Measurements from ENCODE around the gene ZYX. TPM values are rescaled to one million over a fixed set of nuclear protein-coding genes. Genes with fewer than 3 reads are reported as not detected.
"Not testable (repeated sequence)": the region's sequence is repeated elsewhere in the genome, so short reads cannot be mapped to it uniquely, and the experiment has no call there.

ZYX gene
- total and polyA plus RNA-seq, 5 donors from 2014 or later = 81.1 to 174 (median 92.8) TPM

GRCh38 chr7:143413123-143413522 is 32.0 kb downstream of the ZYX start:
- Histone ChIP-seq H3K4me1 (ENCODE audit: control insufficient read depth, insufficient read depth, low read length, poor library complexity, severe bottlenecking) (peaks cover 12% of the 10 kb centered on the region), H3K4me3 (ENCODE audit: low read depth, low read length) (no peak overlapping the region), H3K27ac (ENCODE audit: insufficient read depth, low read length, poor library complexity, severe bottlenecking) (no peak overlapping the region), H3K27me3 (ENCODE audit: control insufficient read depth, insufficient read depth, low read length) (peaks cover 7% of the 10 kb centered on the region), H3K36me3 (ENCODE audit: control insufficient read depth, insufficient read depth, low read length) (no peaks in the 10 kb centered on the region), H3K9me3 (ENCODE audit: control insufficient read depth in 2 of 2, low read length in 2 of 2) (no peaks in the 10 kb centered on the region)
- ATAC-seq (ENCODE audit: low read depth in 2 of 2) (no peak), DNase-seq (no peak)
- Mint-ChIP-seq H3K36me3 (peaks cover 10% of the 10 kb centered on the region), H3K27me3 (peaks cover 40% of the 10 kb centered on the region), H3K9me3 (peaks cover 0 to 2% (median 0%) of the 10 kb centered on the region in 7 donors), H3K27ac (peak overlapping the region in 1 of 3 donors; percentile 88), H3K4me3 (no peak overlapping the region), H3K4me1 (peaks cover 12 to 35% (median 18%) of the 10 kb centered on the region in 4 donors)

GRCh38 chr7:143415209-143415608 is 34.1 kb downstream of the ZYX start:
- Mint-ChIP-seq H3K4me1 (peaks cover 0 to 21% (median 10%) of the 10 kb centered on the region in 4 donors), H3K36me3 (peaks cover 14% of the 10 kb centered on the region), H3K27me3 (peaks cover 43% of the 10 kb centered on the region)
- not testable (repeated sequence) for ATAC-seq (ENCODE audit: low read depth in 2 of 2); H3K9me3 ChIP-seq (ENCODE audit: control insufficient read depth in 2 of 2, low read length in 2 of 2); H3K4me3 ChIP-seq (ENCODE audit: low read depth, low read length); DNase-seq; H3K36me3 ChIP-seq (ENCODE audit: control insufficient read depth, insufficient read depth, low read length); H3K9me3 Mint-ChIP-seq; H3K27ac Mint-ChIP-seq; H3K4me3 Mint-ChIP-seq; H3K27ac ChIP-seq (ENCODE audit: insufficient read depth, low read length, poor library complexity, severe bottlenecking); H3K4me1 ChIP-seq (ENCODE audit: control insufficient read depth, insufficient read depth, low read length, poor library complexity, severe bottlenecking)
- peaks cover 12% of the 10 kb centered on the region for H3K27me3 ChIP-seq (ENCODE audit: control insufficient read depth, insufficient read depth, low read length)

- Mint-ChIP-seq H3K4me3 (no peak overlapping the region), H3K27me3 (peaks cover 43% of the 10 kb centered on the region), H3K27ac (no peak overlapping the region), H3K9me3 (no peaks in the 10 kb centered on the region), H3K4me1 (peaks cover 0 to 15% (median 9%) of the 10 kb centered on the region in 4 donors), H3K36me3 (peaks cover 18% of the 10 kb centered on the region)
- DNase-seq (no peak), ATAC-seq (ENCODE audit: low read depth in 2 of 2) (no peak)
- Histone ChIP-seq H3K4me1 (ENCODE audit: control insufficient read depth, insufficient read depth, low read length, poor library complexity, severe bottlenecking) (no peaks in the 10 kb centered on the region), H3K36me3 (ENCODE audit: control insufficient read depth, insufficient read depth, low read length) (no peaks in the 10 kb centered on the region), H3K27me3 (ENCODE audit: control insufficient read depth, insufficient read depth, low read length) (peaks cover 12% of the 10 kb centered on the region), H3K4me3 (ENCODE audit: low read depth, low read length) (no peak overlapping the region), H3K27ac (ENCODE audit: insufficient read depth, low read length, poor library complexity, severe bottlenecking) (no peak overlapping the region), H3K9me3 (ENCODE audit: control insufficient read depth in 2 of 2, low read length in 2 of 2) (no peaks in the 10 kb centered on the region)
Measured at GRCh38 chr7:143415742-143416397, 34.7 kb downstream of the ZYX start.

- Mint-ChIP-seq H3K9me3 (no peaks in the 10 kb centered on the region), H3K27ac (no peak overlapping the region), H3K4me3 (no peak overlapping the region), H3K4me1 (peaks cover 0 to 12% (median 9%) of the 10 kb centered on the region in 4 donors), H3K27me3 (peaks cover 43% of the 10 kb centered on the region), H3K36me3 (peaks cover 23% of the 10 kb centered on the region)
- peak in 1 of 2 donors; percentile 34 for ATAC-seq (ENCODE audit: low read depth in 2 of 2)
- Histone ChIP-seq H3K4me3 (ENCODE audit: low read depth, low read length) (no peak overlapping the region), H3K9me3 (ENCODE audit: control insufficient read depth in 2 of 2, low read length in 2 of 2) (no peaks in the 10 kb centered on the region), H3K27ac (ENCODE audit: insufficient read depth, low read length, poor library complexity, severe bottlenecking) (no peak overlapping the region), H3K27me3 (ENCODE audit: control insufficient read depth, insufficient read depth, low read length) (peaks cover 12% of the 10 kb centered on the region), H3K36me3 (ENCODE audit: control insufficient read depth, insufficient read depth, low read length) (no peaks in the 10 kb centered on the region), H3K4me1 (ENCODE audit: control insufficient read depth, insufficient read depth, low read length, poor library complexity, severe bottlenecking) (no peaks in the 10 kb centered on the region)
- peak in 2 of 3 donors; percentile 56 to 66 for DNase-seq
Measured at GRCh38 chr7:143416565-143417149, 35.5 kb downstream of the ZYX start.

- peaks cover 43% of the 10 kb centered on the region for H3K27me3 Mint-ChIP-seq
- no peak overlapping the region for H3K4me3 ChIP-seq (ENCODE audit: low read depth, low read length)
- H3K36me3 Mint-ChIP-seq = peaks cover 29% of the 10 kb centered on the region
- H3K27ac ChIP-seq (ENCODE audit: insufficient read depth, low read length, poor library complexity, severe bottlenecking) = no peak overlapping the region
- H3K4me1 Mint-ChIP-seq = peaks cover 0 to 8% (median 7%) of the 10 kb centered on the region in 4 donors
- H3K4me1 ChIP-seq (ENCODE audit: control insufficient read depth, insufficient read depth, low read length, poor library complexity, severe bottlenecking) = no peaks in the 10 kb centered on the region
- DNase-seq (no peak), ATAC-seq (ENCODE audit: low read depth in 2 of 2) (no peak)
- H3K9me3 ChIP-seq (ENCODE audit: control insufficient read depth in 2 of 2, low read length in 2 of 2) = no peaks in the 10 kb centered on the region
- no peak overlapping the region for H3K4me3 Mint-ChIP-seq
- no peaks in the 10 kb centered on the region for H3K9me3 Mint-ChIP-seq
- no peaks in the 10 kb centered on the region for H3K36me3 ChIP-seq (ENCODE audit: control insufficient read depth, insufficient read depth, low read length)
- peaks cover 12% of the 10 kb centered on the region for H3K27me3 ChIP-seq (ENCODE audit: control insufficient read depth, insufficient read depth, low read length)
- peak overlapping the region in 1 of 3 donors; percentile 41 for H3K27ac Mint-ChIP-seq
Measured at GRCh38 chr7:143417734-143418383, 36.7 kb downstream of the ZYX start.

GRCh38 chr7:143418681-143419458 is 37.7 kb downstream of the ZYX start:
- Histone ChIP-seq H3K36me3 (ENCODE audit: control insufficient read depth, insufficient read depth, low read length) (no peaks in the 10 kb centered on the region), H3K27me3 (ENCODE audit: control insufficient read depth, insufficient read depth, low read length) (peaks cover 12% of the 10 kb centered on the region), H3K4me1 (ENCODE audit: control insufficient read depth, insufficient read depth, low read length, poor library complexity, severe bottlenecking) (no peaks in the 10 kb centered on the region), H3K9me3 (ENCODE audit: control insufficient read depth in 2 of 2, low read length in 2 of 2) (no peaks in the 10 kb centered on the region), H3K27ac (ENCODE audit: insufficient read depth, low read length, poor library complexity, severe bottlenecking) (no peak overlapping the region), H3K4me3 (ENCODE audit: low read depth, low read length) (no peak overlapping the region)
- no peak for ATAC-seq (ENCODE audit: low read depth in 2 of 2)
- DNase-seq = no peak
- Mint-ChIP-seq H3K9me3 (no peaks in the 10 kb centered on the region), H3K36me3 (peaks cover 29% of the 10 kb centered on the region), H3K27ac (peak overlapping the region in 1 of 3 donors; percentile 21), H3K4me3 (no peak overlapping the region), H3K4me1 (peaks cover 0 to 8% (median 7%) of the 10 kb centered on the region in 4 donors), H3K27me3 (peaks cover 38% of the 10 kb centered on the region)

- Mint-ChIP-seq H3K4me3 (no peak overlapping the region), H3K27ac (no peak overlapping the region), H3K4me1 (peaks cover 0 to 8% (median 6%) of the 10 kb centered on the region in 4 donors), H3K36me3 (peaks cover 29% of the 10 kb centered on the region), H3K27me3 (peaks cover 28% of the 10 kb centered on the region), H3K9me3 (no peaks in the 10 kb centered on the region)
- Histone ChIP-seq H3K4me3 (ENCODE audit: low read depth, low read length) (no peak overlapping the region), H3K27ac (ENCODE audit: insufficient read depth, low read length, poor library complexity, severe bottlenecking) (no peak overlapping the region), H3K27me3 (ENCODE audit: control insufficient read depth, insufficient read depth, low read length) (peaks cover 10% of the 10 kb centered on the region), H3K4me1 (ENCODE audit: control insufficient read depth, insufficient read depth, low read length, poor library complexity, severe bottlenecking) (no peaks in the 10 kb centered on the region), H3K9me3 (ENCODE audit: control insufficient read depth in 2 of 2, low read length in 2 of 2) (no peaks in the 10 kb centered on the region), H3K36me3 (ENCODE audit: control insufficient read depth, insufficient read depth, low read length) (no peaks in the 10 kb centered on the region)
- ATAC-seq (ENCODE audit: low read depth in 2 of 2) (no peak), DNase-seq (no peak)
Measured at GRCh38 chr7:143419880-143420279, 38.7 kb downstream of the ZYX start.

Measured in CD4-positive, CD25-positive, alpha-beta regulatory T cell (primary cell).